GM23248 (cell line): ENCODE results near the gene RHBG.
"Not testable (repeated sequence)": the region's sequence is repeated elsewhere in the genome, so short reads cannot be mapped to it uniquely, and the experiment has no call there.

Source experiments
- EZH2 ChIP-seq: fragments of 200-600 bp; sonication (generic); IDR thresholded peaks from 2 replicates; pipeline ENCODE4 v1.6.1; 2018; ENCODE audit warnings: antibody characterized with exemption, mild to moderate bottlenecking; ENCODE audit not compliant: insufficient read depth, poor library complexity, severe bottlenecking
- EZH2phosphoT487 ChIP-seq: fragments of 200-600 bp; sonication (generic); IDR thresholded peaks from 2 replicates; pipeline ENCODE4 v1.6.1; 2018; ENCODE audit warnings: antibody characterized with exemption, moderate library complexity, mild to moderate bottlenecking, low read depth; ENCODE audit not compliant: insufficient read depth

DNA sequence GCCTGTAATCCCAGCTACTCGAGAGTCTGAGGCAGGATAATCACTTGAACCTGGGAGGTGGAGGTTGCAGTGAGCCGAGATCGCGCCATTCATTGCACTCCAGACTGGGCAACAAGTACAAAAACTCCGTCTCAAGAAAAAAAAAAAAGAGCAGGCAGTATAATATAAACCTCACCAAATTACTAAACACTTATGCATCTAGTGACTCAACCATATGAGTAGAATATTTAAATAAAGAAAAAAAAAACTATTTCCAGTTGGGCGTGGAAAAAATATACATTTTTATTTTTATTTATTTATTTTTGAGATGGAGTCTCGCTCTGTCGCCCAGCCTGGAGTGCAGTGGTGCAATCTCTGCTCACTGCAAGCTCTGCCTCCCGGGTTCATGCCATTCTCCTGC lies 45.8 kb upstream of the RHBG start:
- TF ChIP-seq EZH2, EZH2phosphoT487: not testable (repeated sequence)
